HG02588 (cell line): ENCODE results near the gene TMEM94.
"Not testable (repeated sequence)": the region's sequence is repeated elsewhere in the genome, so short reads cannot be mapped to it uniquely, and the experiment has no call there.

ENCODE experiments used
- ATAC-seq: cut with Tn5 transposase; IDR thresholded peaks from one replicate; pipeline ENCODE4 v1.9.1; 2021; ENCODE audit warnings: mild to moderate bottlenecking, moderate library complexity; ENCODE audit not compliant: unreplicated experiment

The TMEM94 gene

GRCh38 chr17:75509528-75510258, 53.3 kb downstream of the TMEM94 start:
- ATAC-seq, result no peak

- ATAC-seq, result no peak
Observed at GRCh38 chr17:75511270-75511609, 54.8 kb downstream of the TMEM94 start.

- ATAC-seq, result no peak
Observed at GRCh38 chr17:75511610-75512575, 55.5 kb downstream of the TMEM94 start.

- ATAC-seq, result no peak
Observed at GRCh38 chr17:75512926-75513640, 56.6 kb downstream of the TMEM94 start.

- no peak for ATAC-seq
Observed at GRCh38 chr17:75513641-75514000, 57.2 kb downstream of the TMEM94 start.

- ATAC-seq, result no peak
Observed at GRCh38 chr17:75514299-75514918, 58.0 kb downstream of the TMEM94 start.

GRCh38 chr17:75514919-75515495, 58.6 kb downstream of the TMEM94 start:
- ATAC-seq, result no peak

- peak; percentile 46 for ATAC-seq
Observed at GRCh38 chr17:75515496-75516254, 59.2 kb downstream of the TMEM94 start, which contains the start of gene CASKIN2. TSS of gene CASKIN2 (minus strand) at chr17:75515537. CDS start at chr17:75513804, 1,733 bp downstream.

- ATAC-seq, result peak; percentile 67
Observed at GRCh38 chr17:75516255-75516618, 59.8 kb downstream of the TMEM94 start, which contains the start of gene TSEN54. TSS of gene TSEN54 (plus strand) at chr17:75516528. CDS start at chr17:75516561, 33 bp downstream.

- ATAC-seq, result peak; percentile 25
Observed at GRCh38 chr17:75516619-75517296, 60.3 kb downstream of the TMEM94 start.

GRCh38 chr17:75517297-75517865, 60.9 kb downstream of the TMEM94 start:
- no peak for ATAC-seq

GRCh38 chr17:75518201-75518600, 61.8 kb downstream of the TMEM94 start:
- ATAC-seq, result no peak

- ATAC-seq, result no peak
Observed at GRCh38 chr17:75518983-75519537, 62.6 kb downstream of the TMEM94 start.

GRCh38 chr17:75520413-75520812, 64.0 kb downstream of the TMEM94 start:
- ATAC-seq, result not testable (repeated sequence)

- no peak for ATAC-seq
Observed at GRCh38 chr17:75521290-75521689, 64.9 kb downstream of the TMEM94 start.

GRCh38 chr17:75521951-75522727, 65.7 kb downstream of the TMEM94 start:
- no peak for ATAC-seq

- ATAC-seq, result no peak
Observed at GRCh38 chr17:75523647-75524046, 67.2 kb downstream of the TMEM94 start.
